Measurements from ENCODE around the gene RPS19BP1. TPM values are rescaled to one million over a fixed set of nuclear protein-coding genes. Genes with fewer than 3 reads are reported as not detected.

The RPS19BP1 gene
- total and polyA plus RNA-seq, 3 donors from 2014 or later = 97.7 to 158 (median 156) TPM

GRCh38 chr22:39504071-39504470 is 28.5 kb downstream of the RPS19BP1 start:
- DNase-seq = no peak
- intact Hi-C loops (cut with DNase I; ENCODE audit: low total_unique reads) = no loop called here
- Histone ChIP-seq H3K9me3 (no peaks in the 10 kb centered on the region), H3K27me3 (no peaks in the 10 kb centered on the region), H3K36me3 (ENCODE audit: low read depth, missing control alignments) (no peaks in the 10 kb centered on the region), H3K4me3 (no peak overlapping the region), H3K4me1 (peaks cover 28% of the 10 kb centered on the region), H3K27ac (no peak overlapping the region)
- WGBS, 2 donors = 93 to 96% methylated on average over 15 to 16 of the region's 16 CpGs
- TF ChIP-seq CTCF (IDR thresholded peaks at IDR 0.05) (no peak), POLR2A (IDR thresholded peaks at IDR 0.05) (no peak)

GRCh38 chr22:39503630-39504029 is 28.9 kb downstream of the RPS19BP1 start:
- peak overlapping the region; percentile 85 to 95 for H3K4me3 ChIP-seq
- no peak for DNase-seq
- intact Hi-C loops (cut with DNase I; ENCODE audit: low total_unique reads) = no loop called here
- H3K4me1 ChIP-seq = peaks cover 28% of the 10 kb centered on the region
- TF ChIP-seq POLR2A (IDR thresholded peaks at IDR 0.05) (no peak), CTCF (IDR thresholded peaks at IDR 0.05) (no peak)
- H3K9me3 ChIP-seq = no peaks in the 10 kb centered on the region
- H3K36me3 ChIP-seq (ENCODE audit: low read depth, missing control alignments) = no peaks in the 10 kb centered on the region
- H3K27me3 ChIP-seq = no peaks in the 10 kb centered on the region
- 59 to 65% methylated on average over 6 of the region's 6 CpGs for WGBS, 2 donors
- H3K27ac ChIP-seq = no peak overlapping the region

GRCh38 chr22:39502789-39503409 is 29.6 kb downstream of the RPS19BP1 start:
- Histone ChIP-seq H3K27ac (peak overlapping the region; percentile 86 to 87), H3K9me3 (no peaks in the 10 kb centered on the region), H3K4me3 (peak overlapping the region; percentile 85 to 95), H3K36me3 (ENCODE audit: low read depth, missing control alignments) (no peaks in the 10 kb centered on the region), H3K4me1 (peaks cover 28% of the 10 kb centered on the region), H3K27me3 (no peaks in the 10 kb centered on the region)
- DNase-seq = no peak
- intact Hi-C loops (cut with DNase I; ENCODE audit: low total_unique reads) = no loop called here
- WGBS, 2 donors = 3 to 5% methylated on average over 18 of the region's 18 CpGs
- TF ChIP-seq CTCF (IDR thresholded peaks at IDR 0.05) (no peak), POLR2A (IDR thresholded peaks at IDR 0.05) (no peak)

GRCh38 chr22:39502109-39502788 is 30.3 kb downstream of the RPS19BP1 start, which contains the start of gene MIEF1:
Gene MIEF1 (plus strand): TSS chr22:39502290. CDS start chr22:39511295, 9,005 bp downstream.
- H3K4me3 ChIP-seq = peak within 1 kb of the TSS; percentile 85 to 95
- H3K36me3 ChIP-seq (ENCODE audit: low read depth, missing control alignments) = no peaks in the 10 kb centered on the region
- no peak for TF ChIP-seq CTCF (IDR thresholded peaks at IDR 0.05)
- TF ChIP-seq POLR2A (IDR thresholded peaks at IDR 0.05) = no peak
- no peaks in the 10 kb centered on the region for H3K27me3 ChIP-seq
- intact Hi-C loops (cut with DNase I; ENCODE audit: low total_unique reads) = no loop called here
- H3K9me3 ChIP-seq = no peaks in the 10 kb centered on the region
- H3K27ac ChIP-seq = peak within 1 kb of the TSS; percentile 86 to 87
- H3K4me1 ChIP-seq = peaks cover 28% of the 10 kb centered on the region
- peak; percentile 99 for DNase-seq
- 0 to 1% methylated on average over 6 to 53 of the region's 58 CpGs for WGBS, 2 donors
